Mucosa of rectum (tissue), 2 donors: ENCODE results near the gene KIAA0319L.

ENCODE experiments used
- H3K27ac ChIP-seq, 2 donors: one replicate each; pipeline ENCODE4 v1.7.0; 2013; ENCODE audit warnings: inconsistent platforms in 2 of 2, low read depth in 2 of 2, low read length in 2 of 2
- H3K27me3 ChIP-seq, 2 donors: one replicate each; pipeline ENCODE4 v1.7.0; 2013; ENCODE audit warnings: low read length in 2 of 2; ENCODE audit not compliant: control insufficient read depth in 2 of 2, insufficient read depth in 2 of 2
- H3K36me3 ChIP-seq, 2 donors: one replicate each; pipeline ENCODE4 v1.7.0; 2013; ENCODE audit warnings: low read length in 2 of 2; ENCODE audit not compliant: control insufficient read depth in 2 of 2, insufficient read depth in 2 of 2
- H3K4me1 ChIP-seq, 2 donors: one replicate each; pipeline ENCODE4 v1.7.0; 2013; ENCODE audit warnings: low read length in 2 of 2, mild to moderate bottlenecking in 1 of 2; ENCODE audit not compliant: control insufficient read depth in 2 of 2, insufficient read depth in 2 of 2
- H3K4me3 ChIP-seq, 2 donors: one replicate each; pipeline ENCODE4 v1.7.0; 2013; ENCODE audit warnings: low read length in 2 of 2
- H3K9ac ChIP-seq, 2 donors: one replicate each; pipeline ENCODE4 v1.7.0; 2013; ENCODE audit warnings: low read length in 2 of 2, low read depth in 1 of 2, mild to moderate bottlenecking in 1 of 2
- H3K9me3 ChIP-seq, 2 donors: one replicate each; pipeline ENCODE4 v1.7.0; 2013; ENCODE audit warnings: low read length in 2 of 2; ENCODE audit not compliant: control insufficient read depth in 2 of 2
- donor health status: healthy.
- donor health status: Normal muscosa, but diverticular disease.

The KIAA0319L gene

DNA sequence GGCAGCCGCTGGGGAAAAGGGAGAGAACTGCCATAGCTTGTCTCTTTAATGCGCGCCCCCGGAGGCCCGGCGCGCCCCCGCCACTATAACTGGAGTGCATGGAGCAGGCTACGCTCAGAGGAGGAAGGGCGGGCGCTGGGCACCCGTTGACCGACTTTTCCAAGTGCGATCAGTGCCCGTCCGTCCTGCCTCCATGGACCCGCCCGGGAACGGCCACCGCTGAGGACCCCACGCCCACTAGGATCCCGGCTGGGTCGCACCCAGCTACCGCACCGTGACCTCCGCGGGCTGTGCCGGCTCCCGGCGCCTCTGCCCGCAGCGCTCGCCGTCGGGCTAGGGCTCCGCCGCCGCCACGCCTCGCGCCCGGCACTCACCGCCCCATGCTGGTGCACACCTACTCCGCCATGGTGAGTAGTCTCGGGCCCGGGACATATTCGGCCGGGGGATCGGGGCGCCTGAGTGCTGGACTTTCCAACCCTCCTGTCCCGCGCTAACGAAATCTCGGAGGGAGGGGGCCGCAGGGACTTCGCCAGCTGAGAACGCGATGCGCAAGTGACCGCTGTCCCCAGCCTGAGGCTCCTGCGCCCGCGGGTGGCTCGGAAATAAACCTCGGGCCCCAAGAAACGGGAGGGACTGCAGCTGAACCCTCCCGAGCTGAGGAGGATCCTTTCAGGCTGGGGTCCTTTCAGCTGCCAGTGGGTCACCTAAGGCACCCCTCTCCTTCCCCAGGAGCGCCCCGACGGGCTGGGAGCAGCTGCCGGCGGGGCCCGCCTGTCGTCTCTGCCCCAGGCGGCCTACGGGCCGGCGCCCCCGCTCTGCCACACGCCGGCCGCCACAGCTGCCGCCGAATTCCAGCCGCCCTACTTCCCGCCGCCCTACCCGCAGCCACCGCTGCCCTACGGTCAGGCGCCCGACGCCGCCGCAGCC, 16.3 kb upstream of the KIAA0319L start, which contains the start of gene TFAP2E:
TSS of gene TFAP2E (plus strand) at position 117 of the 927 bp plus-strand sequence. CDS start at position 381, 264 bp downstream.
- H3K4me3 ChIP-seq = peak within 1 kb of the TSS; percentile 43 to 60
- H3K9ac ChIP-seq = no peak within 1 kb of the TSS
- peaks cover 5 to 16% of the 10 kb centered on the region in 2 donors for H3K4me1 ChIP-seq
- H3K36me3 ChIP-seq = no peaks in the 10 kb centered on the region
- H3K27me3 ChIP-seq = peaks cover 18 to 27% of the 10 kb centered on the region in 2 donors
- H3K27ac ChIP-seq = no peak within 1 kb of the TSS
- no peaks in the 10 kb centered on the region for H3K9me3 ChIP-seq

GRCh38 chr1:35572296-35572695, 15.1 kb upstream of the KIAA0319L start:
- Histone ChIP-seq H3K27me3 (peaks cover 18 to 27% of the 10 kb centered on the region in 2 donors), H3K27ac (no peak overlapping the region), H3K4me1 (peaks cover 3 to 8% of the 10 kb centered on the region in 2 donors), H3K36me3 (no peaks in the 10 kb centered on the region), H3K9me3 (no peaks in the 10 kb centered on the region), H3K9ac (no peak overlapping the region), H3K4me3 (no peak overlapping the region)

DNA sequence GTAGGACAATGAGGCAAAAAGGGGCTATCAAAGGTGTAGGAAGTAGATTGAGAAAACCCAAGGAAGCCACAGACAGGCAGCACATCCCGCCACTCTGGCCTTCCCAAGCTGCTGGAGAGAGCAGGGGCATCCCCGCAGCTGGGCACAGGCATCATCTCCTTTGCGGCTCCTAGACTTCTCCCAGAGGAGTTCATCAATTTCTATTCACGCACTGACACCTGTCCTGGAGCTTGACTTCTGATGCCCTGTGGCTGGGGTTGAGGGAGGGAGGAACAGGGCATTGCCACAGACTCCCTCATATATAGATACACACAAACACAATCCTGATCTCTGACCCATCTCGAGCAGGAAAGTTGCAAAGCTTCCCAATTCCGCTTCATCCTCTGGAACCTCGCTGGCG, 14.1 kb upstream of the KIAA0319L start:
- H3K4me3 ChIP-seq = no peak overlapping the region
- peaks cover 18 to 27% of the 10 kb centered on the region in 2 donors for H3K27me3 ChIP-seq
- H3K27ac ChIP-seq = no peak overlapping the region
- no peak overlapping the region for H3K9ac ChIP-seq
- H3K9me3 ChIP-seq = no peaks in the 10 kb centered on the region
- H3K36me3 ChIP-seq = no peaks in the 10 kb centered on the region
- peaks cover 0 to 5% of the 10 kb centered on the region in 2 donors for H3K4me1 ChIP-seq

- no peaks in the 10 kb centered on the region for H3K36me3 ChIP-seq
- H3K9me3 ChIP-seq = no peaks in the 10 kb centered on the region
- H3K4me1 ChIP-seq = peaks cover 0 to 5% of the 10 kb centered on the region in 2 donors
- no peak overlapping the region for H3K4me3 ChIP-seq
- H3K9ac ChIP-seq = no peak overlapping the region
- no peak overlapping the region for H3K27ac ChIP-seq
- H3K27me3 ChIP-seq = peaks cover 18 to 27% of the 10 kb centered on the region in 2 donors
Observed at GRCh38 chr1:35570589-35571137, 13.5 kb upstream of the KIAA0319L start.

DNA sequence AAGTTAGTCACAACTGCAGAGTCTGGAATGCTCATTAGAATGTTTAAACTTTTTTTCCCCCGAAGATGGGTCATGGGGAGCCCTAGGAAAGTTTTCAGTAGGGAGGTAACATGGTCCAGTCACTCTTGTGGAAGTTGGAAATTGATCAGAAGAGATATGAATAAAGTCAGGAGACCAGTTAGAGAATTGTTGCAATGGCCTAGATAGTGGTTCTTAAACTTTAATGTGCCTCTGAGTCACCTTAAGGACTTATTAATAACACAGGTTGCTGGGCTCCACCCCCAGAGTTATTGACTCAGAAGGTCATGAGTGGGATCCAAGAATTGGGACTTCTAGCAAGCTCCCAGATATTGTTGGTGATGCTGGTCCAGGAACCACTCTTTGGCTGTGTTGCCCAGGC, 12.7 kb upstream of the KIAA0319L start:
- H3K9ac ChIP-seq = no peak overlapping the region
- no peaks in the 10 kb centered on the region for H3K9me3 ChIP-seq
- H3K36me3 ChIP-seq = peaks cover 0 to 3% of the 10 kb centered on the region in 2 donors
- H3K4me1 ChIP-seq = peaks cover 0 to 5% of the 10 kb centered on the region in 2 donors
- no peak overlapping the region for H3K4me3 ChIP-seq
- H3K27me3 ChIP-seq = peaks cover 18 to 27% of the 10 kb centered on the region in 2 donors
- no peak overlapping the region for H3K27ac ChIP-seq

DNA sequence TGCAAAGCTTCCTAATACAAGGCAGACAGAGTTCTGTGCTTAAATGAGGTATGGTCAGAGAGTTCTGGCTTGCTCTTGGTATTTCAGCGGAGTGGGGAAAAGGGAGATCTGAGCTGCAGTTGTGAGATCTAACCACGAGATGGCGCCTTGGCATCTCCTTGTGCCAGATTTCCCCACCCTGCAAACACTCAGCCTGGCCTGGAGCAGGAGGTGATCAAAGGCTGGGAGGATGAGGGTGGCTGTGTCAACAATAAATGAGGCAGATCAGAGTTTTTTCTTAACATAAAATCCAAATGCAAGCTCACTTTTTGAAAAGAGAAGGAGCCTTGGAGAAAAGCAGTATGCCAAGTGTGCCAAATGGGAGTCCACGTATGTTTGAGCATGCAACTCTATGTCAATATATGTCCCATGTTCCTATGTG, 11.8 kb upstream of the KIAA0319L start:
- no peak overlapping the region for H3K9ac ChIP-seq
- H3K9me3 ChIP-seq = no peaks in the 10 kb centered on the region
- H3K27ac ChIP-seq = no peak overlapping the region
- no peak overlapping the region for H3K4me3 ChIP-seq
- peaks cover 0 to 5% of the 10 kb centered on the region in 2 donors for H3K4me1 ChIP-seq
- H3K27me3 ChIP-seq = peaks cover 18 to 23% of the 10 kb centered on the region in 2 donors
- H3K36me3 ChIP-seq = peaks cover 0 to 3% of the 10 kb centered on the region in 2 donors

GRCh38 chr1:35567947-35568558, 10.8 kb upstream of the KIAA0319L start:
- Histone ChIP-seq H3K4me3 (no peak overlapping the region), H3K9me3 (no peaks in the 10 kb centered on the region), H3K4me1 (peaks cover 0 to 3% of the 10 kb centered on the region in 2 donors), H3K27ac (no peak overlapping the region), H3K9ac (no peak overlapping the region), H3K27me3 (peaks cover 18 to 19% of the 10 kb centered on the region in 2 donors), H3K36me3 (peaks cover 0 to 3% of the 10 kb centered on the region in 2 donors)

DNA sequence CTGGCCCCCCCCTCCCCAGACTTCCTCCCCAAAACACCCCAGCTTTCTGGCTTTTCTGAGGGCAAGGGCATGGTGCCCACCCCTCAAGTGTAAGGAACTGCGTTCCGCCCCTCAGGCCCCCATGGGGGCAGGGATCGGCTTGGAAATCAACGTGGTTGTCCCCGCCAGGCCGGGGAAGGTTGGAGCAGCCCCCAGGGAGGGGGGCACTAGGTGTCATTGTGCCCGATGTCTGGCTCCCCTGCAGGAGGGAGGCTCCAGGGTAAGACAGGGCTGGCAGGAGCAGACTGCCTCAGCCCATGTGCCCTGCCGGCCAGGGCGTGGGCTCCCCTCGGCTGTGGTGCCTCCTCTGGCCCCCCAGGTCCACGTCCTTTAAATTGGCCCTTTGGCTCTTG, 8.5 kb upstream of the KIAA0319L start:
- Histone ChIP-seq H3K9ac (no peak overlapping the region), H3K27ac (no peak overlapping the region), H3K9me3 (no peaks in the 10 kb centered on the region), H3K27me3 (peaks cover 0 to 3% of the 10 kb centered on the region in 2 donors), H3K4me3 (no peak overlapping the region), H3K4me1 (no peaks in the 10 kb centered on the region), H3K36me3 (peaks cover 0 to 3% of the 10 kb centered on the region in 2 donors)

DNA sequence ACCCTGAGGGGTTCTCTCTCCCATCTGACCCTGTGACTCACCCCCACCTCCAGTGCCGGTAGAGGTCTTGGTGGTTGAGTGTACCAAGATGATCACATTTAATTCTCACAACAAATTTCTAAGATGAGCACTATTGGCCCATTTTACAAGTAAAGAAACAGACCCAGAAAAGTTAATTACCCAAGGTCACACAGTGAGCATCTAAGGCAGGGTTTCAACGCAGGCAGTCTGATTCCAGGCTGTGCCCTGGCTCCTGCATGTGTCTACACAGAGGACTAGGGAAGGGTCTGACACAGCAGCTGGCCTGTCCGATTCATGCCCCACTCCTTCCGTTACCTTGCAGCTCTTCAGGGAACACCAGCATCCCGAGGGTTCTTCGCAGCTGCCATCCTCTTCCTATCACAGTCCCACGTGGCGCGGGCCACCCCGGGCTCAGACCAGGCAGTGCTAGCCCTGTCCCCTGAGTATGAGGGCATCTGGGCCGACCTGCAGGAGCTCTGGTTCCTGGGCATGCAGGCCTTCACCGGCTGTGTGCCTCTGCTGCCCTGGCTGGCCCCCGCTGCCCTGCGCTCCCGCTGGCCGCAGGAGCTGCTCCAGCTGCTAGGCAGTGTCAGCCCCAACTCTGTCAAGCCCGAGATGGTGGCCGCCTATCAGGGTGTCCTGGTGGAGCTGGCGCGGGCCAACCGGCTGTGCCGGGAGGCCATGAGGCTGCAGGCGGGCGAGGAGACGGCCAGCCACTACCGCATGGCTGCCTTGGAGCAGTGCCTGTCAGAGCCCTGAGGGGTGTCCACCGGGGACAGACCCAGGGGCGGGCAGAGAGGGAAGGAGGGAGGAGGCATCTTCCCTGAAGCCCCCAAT, 7.9 kb upstream of the KIAA0319L start:
- no peak overlapping the region for H3K27ac ChIP-seq
- H3K9me3 ChIP-seq = no peaks in the 10 kb centered on the region
- H3K9ac ChIP-seq = no peak overlapping the region
- H3K36me3 ChIP-seq = peaks cover 0 to 3% of the 10 kb centered on the region in 2 donors
- H3K27me3 ChIP-seq = no peaks in the 10 kb centered on the region
- H3K4me1 ChIP-seq = no peaks in the 10 kb centered on the region
- no peak overlapping the region for H3K4me3 ChIP-seq
